H9 (cell line): ENCODE measurements around the gene FAM3C. TPM values are rescaled to one million over a fixed set of nuclear protein-coding genes. Genes with fewer than 3 reads are reported as not detected.

Source experiments
- DNase-seq: peaks from one replicate; pipeline ENCODE4 v3.0.0-alpha.2; 2017
- H2AFZ ChIP-seq: one replicate; pipeline ENCODE4 v1.6.1; 2013; ENCODE audit warnings: mild to moderate bottlenecking, low read length, control low read depth, moderate library complexity
- H2AK5ac ChIP-seq: 2 replicates; pipeline ENCODE4 v1.6.1; 2013; ENCODE audit warnings: low read length, control low read depth, mixed read lengths; ENCODE audit not compliant: insufficient read length
- H2BK120ac ChIP-seq: one replicate; pipeline ENCODE4 v1.6.1; 2013; ENCODE audit warnings: low read depth, mild to moderate bottlenecking, low read length, control low read depth, inconsistent platforms; ENCODE audit not compliant: poor library complexity, severe bottlenecking
- H2BK12ac ChIP-seq: 2 replicates; pipeline ENCODE4 v1.6.1; 2013; ENCODE audit warnings: low read length, control low read depth, mixed read lengths, low read depth; ENCODE audit not compliant: insufficient read length
- H2BK15ac ChIP-seq: 2 replicates; pipeline ENCODE4 v1.6.1; 2013; ENCODE audit warnings: low read depth, low read length, control low read depth
- H2BK20ac ChIP-seq: one replicate; pipeline ENCODE4 v1.6.1; 2013; ENCODE audit warnings: low read depth, mild to moderate bottlenecking, low read length, control low read depth, inconsistent platforms; ENCODE audit not compliant: poor library complexity, severe bottlenecking
- H2BK5ac ChIP-seq: 2 replicates; pipeline ENCODE4 v1.6.1; 2013; ENCODE audit warnings: low read length, control low read depth, mixed read lengths; ENCODE audit not compliant: insufficient read length
- H3K14ac ChIP-seq: 2 replicates; pipeline ENCODE4 v1.6.1; 2013; ENCODE audit warnings: low read length, control low read depth; ENCODE audit not compliant: insufficient read depth
- H3K18ac ChIP-seq: 2 replicates; pipeline ENCODE4 v1.6.1; 2013; ENCODE audit warnings: low read depth, mild to moderate bottlenecking, mixed read lengths, low read length, control low read depth; ENCODE audit not compliant: insufficient read length
- H3K23ac ChIP-seq: 2 replicates; pipeline ENCODE4 v1.6.1; 2013; ENCODE audit warnings: low read length, control low read depth, mixed read lengths, low read depth; ENCODE audit not compliant: insufficient read length
- H3K23me2 ChIP-seq: 2 replicates; pipeline ENCODE4 v1.6.1; 2013; ENCODE audit warnings: low read depth, mild to moderate bottlenecking, mixed read lengths, low read length, control low read depth; ENCODE audit not compliant: insufficient read length, poor library complexity, severe bottlenecking
- H3K27ac ChIP-seq: 2 replicates; pipeline ENCODE4 v1.5.1; 2013; ENCODE audit warnings: low read length, control low read depth, mixed read lengths, low read depth; ENCODE audit not compliant: insufficient read length
- H3K27me3 ChIP-seq: 2 replicates; pipeline ENCODE4 v1.6.1; 2013; ENCODE audit warnings: low read length, control low read depth, inconsistent platforms; ENCODE audit not compliant: insufficient read depth
- H3K4ac ChIP-seq: 2 replicates; pipeline ENCODE4 v1.6.1; 2013; ENCODE audit warnings: low read depth, mild to moderate bottlenecking, control low read depth, inconsistent platforms, low read length, moderate library complexity
- H3K4me1 ChIP-seq: 2 replicates; pipeline ENCODE4 v1.6.1; 2013; ENCODE audit warnings: low read length, control low read depth, inconsistent platforms; ENCODE audit not compliant: insufficient read depth
- H3K4me2 ChIP-seq: 2 replicates; pipeline ENCODE4 v1.6.1; 2013; ENCODE audit warnings: low read length, control low read depth, mixed read lengths; ENCODE audit not compliant: insufficient read length, insufficient read depth
- H3K56ac ChIP-seq: 2 replicates; pipeline ENCODE4 v1.6.1; 2013; ENCODE audit warnings: low read depth, mild to moderate bottlenecking, mixed read lengths, low read length, control low read depth; ENCODE audit not compliant: insufficient read length
- H3K79me1 ChIP-seq: 2 replicates; pipeline ENCODE4 v1.6.1; 2013; ENCODE audit warnings: low read depth, mild to moderate bottlenecking, moderate library complexity, low read length, control low read depth, inconsistent platforms; ENCODE audit not compliant: insufficient read depth, poor library complexity, severe bottlenecking
- H3K79me2 ChIP-seq: 2 replicates; pipeline ENCODE4 v1.6.1; 2013; ENCODE audit warnings: low read length, control low read depth, inconsistent platforms; ENCODE audit not compliant: insufficient read depth
- H3K9ac ChIP-seq: 2 replicates; pipeline ENCODE4 v1.6.1; 2013; ENCODE audit warnings: low read length, control low read depth, mixed read lengths; ENCODE audit not compliant: insufficient read length; ENCODE audit errors: extremely low read depth
- H3K9me3 ChIP-seq: one replicate; pipeline ENCODE4 v1.6.1; 2013; ENCODE audit warnings: low read depth, low read length, inconsistent platforms; ENCODE audit not compliant: control insufficient read depth
- H3T11ph ChIP-seq: one replicate; pipeline ENCODE4 v1.6.1; 2013; ENCODE audit warnings: mild to moderate bottlenecking, low read length, control low read depth, inconsistent platforms
- H4K20me1 ChIP-seq: one replicate; pipeline ENCODE4 v1.6.1; 2013; ENCODE audit not compliant: control insufficient read depth, insufficient read length, insufficient read depth
- H4K5ac ChIP-seq: 2 replicates; pipeline ENCODE4 v1.6.1; 2013; ENCODE audit warnings: low read depth, mild to moderate bottlenecking, mixed read lengths, low read length, control low read depth; ENCODE audit not compliant: insufficient read length
- H4K8ac ChIP-seq: replicated peaks from 2 replicates; pipeline ENCODE4 v1.6.1; 2013; ENCODE audit warnings: low read length, control low read depth, mixed read lengths, low read depth; ENCODE audit not compliant: insufficient read length
- H4K91ac ChIP-seq: 2 replicates; pipeline ENCODE4 v1.6.1; 2013; ENCODE audit warnings: low read depth, mild to moderate bottlenecking, moderate library complexity, mixed read lengths, low read length, control low read depth; ENCODE audit not compliant: insufficient read length
- H3K27ac Mint-ChIP-seq, 3 experiments: 2 replicates in 2 of 3; 3 replicates in 1 of 3; pipeline ENCODE4 v1.8.0; 2020 to 2021; ENCODE audit warnings: mixed read lengths in 3 of 3, mild to moderate bottlenecking in 1 of 3, moderate library complexity in 1 of 3
- H3K27me3 Mint-ChIP-seq: 2 replicates; pipeline ENCODE4 v1.8.0; 2021; ENCODE audit warnings: low read depth, mild to moderate bottlenecking, moderate library complexity, mixed read lengths
- H3K36me3 Mint-ChIP-seq, 3 experiments: 2 replicates in 2 of 3; 3 replicates in 1 of 3; pipeline ENCODE4 v1.8.0; 2020 to 2021; ENCODE audit warnings: low read depth in 3 of 3, mixed read lengths in 3 of 3; ENCODE audit not compliant: insufficient read depth in 1 of 3
- H3K4me1 Mint-ChIP-seq, 2 experiments: 2 replicates each; pipeline ENCODE4 v1.8.0; 2020; ENCODE audit warnings: mixed read lengths in 2 of 2
- H3K4me3 Mint-ChIP-seq, 2 experiments: 2 replicates in 1 of 2; 3 replicates in 1 of 2; pipeline ENCODE4 v1.8.0; 2020 to 2021; ENCODE audit warnings: mild to moderate bottlenecking in 2 of 2, mixed read lengths in 2 of 2, moderate library complexity in 1 of 2
- H3K9me3 Mint-ChIP-seq, 2 experiments: 2 replicates in 1 of 2; 3 replicates in 1 of 2; pipeline ENCODE4 v1.8.0; 2020; ENCODE audit warnings: mild to moderate bottlenecking in 2 of 2, mixed read lengths in 2 of 2, moderate library complexity in 1 of 2
- WGBS: extraction: QIAGEN DNeasy Blood & Tissue Kit; methylation state at CpG from one replicate; pipeline ENCODE4 v1.1.7; 2013; ENCODE audit warnings: missing lambda C conversion rate, low lambda C conversion rate, mixed read lengths; ENCODE audit not compliant: insufficient read length; ENCODE audit errors: extremely low coverage; 5-methylcytosine and 5-hydroxymethylcytosine counted together
- total RNA-seq: library from RNA; stranded (reverse); gene quantifications from 2 replicates; pipeline ENCODE4 v1.2.1, GENCODE V29; 2021
- TF ChIP-seq, protein P1 (sequence below): fragments of 200-600 bp; sonication (generic); conservative IDR thresholded peaks from 3 replicates; pipeline ENCODE4 v1.8.0; 2021; ENCODE audit warnings: antibody characterized with exemption, mild to moderate bottlenecking

Gene FAM3C
- total RNA-seq, 1 experiment from 2014 or later, result 64.5 TPM

DNA sequence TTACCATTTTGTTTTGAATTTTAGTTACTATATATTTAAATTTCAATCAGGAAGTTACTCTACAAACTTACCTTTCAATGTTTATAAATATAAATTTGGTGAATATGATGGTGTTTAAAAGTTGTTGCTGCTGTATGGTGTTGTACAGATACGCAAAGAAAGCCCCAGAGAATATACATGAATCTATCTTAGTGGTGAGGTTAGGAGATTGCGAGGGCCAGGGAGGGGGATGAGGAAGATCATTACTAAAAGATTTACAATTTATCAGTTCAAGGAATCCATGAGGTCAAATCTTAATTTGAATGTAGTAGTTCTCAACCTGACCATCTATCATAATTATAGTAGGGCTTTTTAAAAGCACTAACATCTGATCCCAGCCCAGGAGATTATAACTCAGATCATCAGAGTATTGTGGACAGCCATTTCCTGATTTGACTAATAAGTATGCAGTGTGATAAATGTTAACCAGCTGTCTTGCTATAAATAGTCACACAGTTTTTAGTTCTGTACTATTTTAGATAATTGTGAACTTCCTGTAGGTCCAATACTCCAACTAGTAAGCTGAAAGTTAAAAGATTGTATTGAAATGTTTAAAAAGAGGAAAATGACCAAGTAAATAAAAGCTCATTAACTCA lies 23.6 kb downstream of the FAM3C start:
- H2BK5ac ChIP-seq, result no peak overlapping the region
- H3K4ac ChIP-seq, result no peak overlapping the region
- Mint-ChIP-seq H3K36me3 (peaks cover 10 to 61% (median 23%) of the 10 kb centered on the region in 3 experiments; a peak in 6 of 7 replicates), H3K9me3 (no peaks in the 10 kb centered on the region), H3K27ac (no peak overlapping the region), H3K4me1 (peaks cover 6 to 7% of the 10 kb centered on the region in 2 experiments), H3K4me3 (no peak overlapping the region), H3K27me3 (no peaks in the 10 kb centered on the region)
- H3K4me1 ChIP-seq, result no peaks in the 10 kb centered on the region
- H3K23ac ChIP-seq, result no peak overlapping the region
- no peak overlapping the region for H4K91ac ChIP-seq
- no peak overlapping the region for H3T11ph ChIP-seq
- no peak overlapping the region for H4K5ac ChIP-seq
- no peak overlapping the region for H3K14ac ChIP-seq
- no CpG with 5 or more reads among the region's 2 CpGs for WGBS
- H3K4me2 ChIP-seq, result no peak overlapping the region
- no peak overlapping the region for H4K8ac ChIP-seq
- no peaks in the 10 kb centered on the region; the same call in 1 of the 2 replicates for H3K27me3 ChIP-seq
- no peaks in the 10 kb centered on the region for H3K79me2 ChIP-seq
- H2BK20ac ChIP-seq, result no peak overlapping the region
- H3K18ac ChIP-seq, result no peak overlapping the region
- no peaks in the 10 kb centered on the region for H4K20me1 ChIP-seq
- H2BK120ac ChIP-seq, result no peak overlapping the region
- DNase-seq, result no peak
- no peak overlapping the region for H2BK15ac ChIP-seq
- H2AK5ac ChIP-seq, result no peak overlapping the region
- no peaks in the 10 kb centered on the region for H3K79me1 ChIP-seq
- H3K23me2 ChIP-seq, result no peaks in the 10 kb centered on the region
- no peak overlapping the region for H2AFZ ChIP-seq
- no peak overlapping the region for H2BK12ac ChIP-seq
- H3K9ac ChIP-seq, result no peak overlapping the region
- H3K56ac ChIP-seq, result no peak overlapping the region
- TF ChIP-seq, protein P1, sequence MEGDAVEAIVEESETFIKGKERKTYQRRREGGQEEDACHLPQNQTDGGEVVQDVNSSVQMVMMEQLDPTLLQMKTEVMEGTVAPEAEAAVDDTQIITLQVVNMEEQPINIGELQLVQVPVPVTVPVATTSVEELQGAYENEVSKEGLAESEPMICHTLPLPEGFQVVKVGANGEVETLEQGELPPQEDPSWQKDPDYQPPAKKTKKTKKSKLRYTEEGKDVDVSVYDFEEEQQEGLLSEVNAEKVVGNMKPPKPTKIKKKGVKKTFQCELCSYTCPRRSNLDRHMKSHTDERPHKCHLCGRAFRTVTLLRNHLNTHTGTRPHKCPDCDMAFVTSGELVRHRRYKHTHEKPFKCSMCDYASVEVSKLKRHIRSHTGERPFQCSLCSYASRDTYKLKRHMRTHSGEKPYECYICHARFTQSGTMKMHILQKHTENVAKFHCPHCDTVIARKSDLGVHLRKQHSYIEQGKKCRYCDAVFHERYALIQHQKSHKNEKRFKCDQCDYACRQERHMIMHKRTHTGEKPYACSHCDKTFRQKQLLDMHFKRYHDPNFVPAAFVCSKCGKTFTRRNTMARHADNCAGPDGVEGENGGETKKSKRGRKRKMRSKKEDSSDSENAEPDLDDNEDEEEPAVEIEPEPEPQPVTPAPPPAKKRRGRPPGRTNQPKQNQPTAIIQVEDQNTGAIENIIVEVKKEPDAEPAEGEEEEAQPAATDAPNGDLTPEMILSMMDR, result no peak
- H3K27ac ChIP-seq, result no peak overlapping the region
- H3K9me3 ChIP-seq, result no peaks in the 10 kb centered on the region
